ENCODE measurements around the gene GGA3.
"Not testable (repeated sequence)": the region's sequence is repeated elsewhere in the genome, so short reads cannot be mapped to it uniquely, and the experiment has no call there.

GGA3 gene

DNA sequence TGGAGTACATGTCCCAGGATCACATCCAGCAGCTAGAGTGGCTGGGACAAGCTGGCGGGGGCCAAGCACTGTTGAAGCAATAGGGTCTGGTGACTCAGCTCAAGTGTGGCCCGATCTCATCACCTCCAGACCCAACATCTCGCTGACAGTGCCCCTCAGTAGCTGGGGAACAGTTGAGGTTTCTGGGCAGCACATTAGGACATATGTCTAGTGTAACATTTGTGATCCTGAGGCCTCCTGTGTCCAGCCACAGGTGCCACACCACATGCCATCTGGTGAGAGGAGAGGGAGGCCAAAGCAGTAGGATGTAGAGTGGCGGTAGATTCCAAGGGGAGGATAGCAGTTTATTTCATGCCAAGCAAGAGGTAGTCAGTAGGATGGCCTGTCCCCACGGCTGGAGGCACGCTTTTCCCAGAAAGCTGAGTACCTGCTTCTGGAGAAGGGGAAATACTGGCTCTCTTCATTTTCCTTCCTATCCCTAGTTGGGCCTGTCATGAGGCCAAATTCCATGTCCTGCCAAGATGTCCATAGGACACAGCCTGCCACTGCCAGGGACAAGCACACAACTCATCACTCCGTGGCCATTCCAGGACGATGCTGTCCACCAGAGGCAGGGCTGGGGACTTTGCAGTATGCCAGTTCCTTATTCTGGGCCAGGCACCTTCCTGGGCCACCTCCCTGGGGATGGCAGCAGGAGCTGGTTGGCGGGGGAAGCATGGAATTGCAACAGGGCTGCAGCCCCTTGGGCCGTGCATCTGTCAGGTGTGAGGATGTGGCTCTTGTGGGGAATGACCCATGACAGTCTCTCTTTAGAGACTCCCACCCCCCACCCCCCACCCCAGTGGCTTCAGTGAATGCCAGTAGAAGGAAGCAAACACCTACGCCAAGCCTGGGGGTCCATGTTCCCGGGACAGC lies 24.0 kb downstream of the GGA3 start:
- DNase-seq = no peak
- peaks cover 74% of the 10 kb centered on the region for H3K36me3 Mint-ChIP-seq (ENCODE audit: insufficient read depth)
- no peak overlapping the region for H3K4me3 Mint-ChIP-seq
- H3K27me3 Mint-ChIP-seq = no peaks in the 10 kb centered on the region
- no peak for ATAC-seq (replicated peaks)
- no peaks in the 10 kb centered on the region for H3K9me3 Mint-ChIP-seq
- H3K27ac Mint-ChIP-seq = peak overlapping the region in 1 of 2 donors; percentile 62
- peaks cover 18 to 20% of the 10 kb centered on the region in 2 donors for H3K4me1 Mint-ChIP-seq (ENCODE audit: low read depth in 2 of 2)

DNA sequence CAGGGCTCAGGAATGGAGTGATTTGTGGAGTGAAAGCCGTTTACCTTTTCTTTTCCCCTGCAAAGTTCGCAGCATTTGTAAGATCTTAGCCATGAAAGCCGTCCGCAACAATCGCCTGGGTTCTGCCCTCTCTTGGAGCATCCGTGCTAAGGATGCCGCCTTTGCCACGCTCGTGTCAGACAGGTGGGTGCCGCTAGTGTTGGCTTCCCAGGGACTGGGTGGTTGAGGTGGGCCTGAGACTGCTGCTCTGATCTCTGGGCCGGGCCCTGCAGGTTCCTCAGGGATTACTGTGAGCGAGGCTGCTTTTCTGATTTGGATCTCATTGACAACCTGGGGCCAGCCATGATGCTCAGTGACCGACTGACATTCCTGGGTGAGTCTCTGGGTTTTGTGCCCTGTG lies 28.6 kb downstream of the GGA3 start:
- H3K36me3 Mint-ChIP-seq (ENCODE audit: insufficient read depth) = peaks cover 76% of the 10 kb centered on the region
- no peaks in the 10 kb centered on the region for H3K27me3 Mint-ChIP-seq
- DNase-seq (no peak), ATAC-seq (replicated peaks) (no peak)
- no peak overlapping the region for H3K27ac Mint-ChIP-seq
- no peaks in the 10 kb centered on the region for H3K4me1 Mint-ChIP-seq (ENCODE audit: low read depth in 2 of 2)
- H3K4me3 Mint-ChIP-seq = no peak overlapping the region
- H3K9me3 Mint-ChIP-seq = no peaks in the 10 kb centered on the region

DNA sequence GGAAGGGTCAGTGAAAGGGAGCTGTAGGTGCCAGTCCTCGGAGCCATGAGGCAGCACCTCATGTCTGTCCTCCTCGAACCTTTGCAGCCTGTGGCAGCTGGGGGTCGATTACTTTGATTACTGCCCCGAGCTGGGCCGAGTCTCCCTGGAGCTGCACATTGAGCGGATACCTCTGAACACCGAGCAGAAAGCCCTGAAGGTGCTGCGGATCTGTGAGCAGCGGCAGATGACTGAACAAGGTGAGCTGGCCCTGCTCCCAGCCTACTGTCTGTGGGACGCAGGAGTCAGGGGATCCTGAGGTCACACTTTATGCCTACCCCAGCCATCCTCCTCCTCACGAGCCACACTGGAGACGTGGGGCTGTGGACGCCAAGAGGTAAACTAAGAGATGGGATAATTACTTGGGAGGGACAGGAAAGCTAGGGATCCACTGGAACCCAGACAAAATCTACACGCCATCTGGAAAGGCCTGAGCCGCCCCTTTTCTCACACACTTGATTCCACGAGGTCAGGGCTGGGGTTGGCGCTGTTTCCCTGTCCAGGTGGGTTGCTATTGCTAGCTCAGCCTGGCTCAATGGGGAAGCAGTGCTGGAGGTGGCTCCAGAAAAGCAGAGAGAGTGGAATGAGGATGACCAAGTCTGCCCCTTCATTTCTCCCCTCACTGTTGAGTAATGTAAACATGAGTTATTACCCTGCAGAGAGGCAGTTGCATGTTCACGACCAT lies 29.5 kb downstream of the GGA3 start:
- no peak for ATAC-seq (replicated peaks)
- H3K36me3 Mint-ChIP-seq (ENCODE audit: insufficient read depth) = peaks cover 74% of the 10 kb centered on the region

DNA sequence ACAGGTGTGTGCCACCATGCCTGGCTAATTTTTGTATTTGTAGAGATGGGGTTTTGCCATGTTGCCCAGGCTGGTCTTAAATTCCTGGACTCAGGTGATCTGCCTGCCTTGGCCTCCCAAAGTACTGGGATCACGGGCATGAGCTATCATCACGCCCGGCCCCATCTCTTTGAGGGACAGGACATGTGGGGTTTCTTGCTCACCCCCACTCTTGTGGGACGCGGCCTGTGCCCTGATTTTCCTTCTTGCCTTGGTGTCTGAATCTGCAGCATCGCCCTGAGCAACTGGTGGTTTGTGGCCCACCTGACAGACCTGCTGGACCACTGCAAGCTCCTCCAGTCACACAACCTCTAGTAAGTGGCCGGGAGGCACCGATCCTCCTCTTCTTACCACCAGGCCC lies 30.3 kb downstream of the GGA3 start:
- Mint-ChIP-seq H3K9me3 (no peaks in the 10 kb centered on the region), H3K4me3 (no peak overlapping the region), H3K36me3 (ENCODE audit: insufficient read depth) (peaks cover 67% of the 10 kb centered on the region), H3K27me3 (no peaks in the 10 kb centered on the region), H3K4me1 (ENCODE audit: low read depth in 2 of 2) (no peaks in the 10 kb centered on the region), H3K27ac (no peak overlapping the region)
- ATAC-seq (replicated peaks) (no peak), DNase-seq (no peak)

More for the DNA sequence above, 29.5 kb downstream of the GGA3 start:
- DNase-seq = no peak
- H3K9me3 Mint-ChIP-seq = no peaks in the 10 kb centered on the region
- no peaks in the 10 kb centered on the region for H3K27me3 Mint-ChIP-seq
- H3K27ac Mint-ChIP-seq = no peak overlapping the region
- no peak overlapping the region for H3K4me3 Mint-ChIP-seq
- no peaks in the 10 kb centered on the region for H3K4me1 Mint-ChIP-seq (ENCODE audit: low read depth in 2 of 2)

DNA sequence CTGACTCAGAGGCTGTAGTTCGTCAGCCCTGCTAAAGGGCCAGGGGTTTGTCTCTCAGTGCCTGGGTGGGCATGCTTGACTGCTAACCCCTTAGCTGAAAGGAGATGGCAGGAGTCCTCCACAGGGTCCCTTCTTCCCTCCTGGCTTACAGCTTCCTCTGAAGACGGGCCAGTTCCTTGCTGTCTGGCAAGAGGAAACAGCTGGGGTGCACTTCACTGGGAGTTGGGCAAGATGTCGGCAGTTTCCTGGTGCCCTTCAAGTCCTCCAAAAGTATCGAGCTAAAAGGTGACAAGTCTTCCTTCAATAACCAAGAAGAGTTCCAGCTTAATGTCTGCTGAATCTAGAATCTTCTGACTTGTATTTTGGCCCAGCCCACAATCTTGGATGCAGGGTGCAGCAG lies 32.6 kb downstream of the GGA3 start:
- no peak overlapping the region for H3K4me3 Mint-ChIP-seq
- H3K9me3 Mint-ChIP-seq = no peaks in the 10 kb centered on the region
- peaks cover 45% of the 10 kb centered on the region for H3K36me3 Mint-ChIP-seq (ENCODE audit: insufficient read depth)
- DNase-seq (no peak), ATAC-seq (replicated peaks) (no peak)
- H3K27me3 Mint-ChIP-seq = no peaks in the 10 kb centered on the region
- peak overlapping the region in 1 of 2 donors; percentile 17 for H3K27ac Mint-ChIP-seq
- H3K4me1 Mint-ChIP-seq (ENCODE audit: low read depth in 2 of 2) = no peaks in the 10 kb centered on the region

DNA sequence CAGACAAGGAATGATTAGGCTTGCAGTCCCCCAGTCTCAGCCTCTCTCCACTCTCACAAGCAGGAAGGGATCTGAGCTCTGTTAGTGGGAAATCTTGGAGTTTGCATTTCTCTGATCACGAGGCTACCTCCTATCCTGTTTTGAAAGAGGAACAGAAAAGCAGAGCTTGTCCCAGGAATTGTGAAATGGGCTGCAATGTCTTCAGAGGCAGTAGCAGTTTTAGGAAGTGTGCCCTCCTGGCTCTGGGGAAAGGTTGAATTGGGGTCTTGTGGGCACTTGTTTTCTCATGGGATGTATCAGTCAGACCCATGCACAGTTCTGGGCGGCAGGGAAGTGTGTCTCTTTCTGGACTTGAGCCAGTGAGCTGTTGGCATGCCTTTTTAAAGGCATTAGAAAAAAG lies 33.1 kb downstream of the GGA3 start:
- Mint-ChIP-seq H3K9me3 (no peaks in the 10 kb centered on the region), H3K36me3 (ENCODE audit: insufficient read depth) (peaks cover 45% of the 10 kb centered on the region), H3K4me1 (ENCODE audit: low read depth in 2 of 2) (no peaks in the 10 kb centered on the region), H3K27ac (no peak overlapping the region), H3K4me3 (no peak overlapping the region), H3K27me3 (no peaks in the 10 kb centered on the region)
- DNase-seq (no peak), ATAC-seq (replicated peaks) (no peak)

DNA sequence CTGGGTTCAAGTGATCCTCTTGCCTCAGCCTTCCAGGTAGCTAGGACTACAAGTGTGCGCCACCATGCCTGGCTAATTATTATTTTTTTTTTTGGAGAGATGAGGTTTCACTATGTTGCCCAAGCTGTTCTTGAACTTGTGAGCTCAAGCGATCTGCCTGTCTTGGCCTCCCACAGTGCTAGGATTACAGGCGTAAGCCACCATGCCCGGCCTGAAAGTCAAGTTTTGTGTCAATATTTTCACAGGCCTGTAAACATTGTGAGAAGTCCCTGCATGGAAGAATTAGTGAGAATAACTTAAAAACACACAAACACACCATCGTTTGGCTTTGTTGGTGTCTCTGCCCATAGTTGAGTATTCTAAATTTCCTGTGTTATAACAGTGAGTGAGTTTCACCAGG lies 33.7 kb downstream of the GGA3 start:
- Mint-ChIP-seq H3K4me3 (no peak overlapping the region), H3K9me3 (no peaks in the 10 kb centered on the region), H3K4me1 (ENCODE audit: low read depth in 2 of 2) (no peaks in the 10 kb centered on the region), H3K27me3 (no peaks in the 10 kb centered on the region), H3K27ac (no peak overlapping the region), H3K36me3 (ENCODE audit: insufficient read depth) (peaks cover 45% of the 10 kb centered on the region)
- no peak for ATAC-seq (replicated peaks)
- no peak for DNase-seq

DNA sequence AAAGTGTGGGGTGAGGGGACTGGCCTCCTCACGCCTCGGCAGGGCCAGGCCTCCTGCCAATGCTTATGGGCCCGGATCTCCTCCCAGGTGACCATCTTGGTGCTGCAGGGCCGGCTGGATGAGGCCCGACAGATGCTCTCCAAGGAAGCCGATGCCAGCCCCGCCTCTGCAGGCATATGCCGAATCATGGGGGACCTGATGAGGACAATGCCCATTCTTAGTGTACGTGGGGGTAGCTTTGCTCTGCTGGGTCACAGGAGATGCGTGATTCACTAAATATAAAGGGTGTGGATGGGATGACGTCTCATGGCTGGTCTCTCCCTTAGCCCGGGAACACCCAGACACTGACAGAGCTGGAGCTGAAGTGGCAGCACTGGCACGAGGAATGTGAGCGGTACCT lies 36.4 kb downstream of the GGA3 start:
- Mint-ChIP-seq H3K27ac (peak overlapping the region; percentile 20 to 52), H3K27me3 (no peaks in the 10 kb centered on the region), H3K9me3 (no peaks in the 10 kb centered on the region), H3K4me1 (ENCODE audit: low read depth in 2 of 2) (peaks cover 2 to 4% of the 10 kb centered on the region in 2 donors), H3K36me3 (ENCODE audit: insufficient read depth) (peaks cover 41% of the 10 kb centered on the region), H3K4me3 (no peak overlapping the region)
- ATAC-seq (replicated peaks) (no peak), DNase-seq (no peak)

DNA sequence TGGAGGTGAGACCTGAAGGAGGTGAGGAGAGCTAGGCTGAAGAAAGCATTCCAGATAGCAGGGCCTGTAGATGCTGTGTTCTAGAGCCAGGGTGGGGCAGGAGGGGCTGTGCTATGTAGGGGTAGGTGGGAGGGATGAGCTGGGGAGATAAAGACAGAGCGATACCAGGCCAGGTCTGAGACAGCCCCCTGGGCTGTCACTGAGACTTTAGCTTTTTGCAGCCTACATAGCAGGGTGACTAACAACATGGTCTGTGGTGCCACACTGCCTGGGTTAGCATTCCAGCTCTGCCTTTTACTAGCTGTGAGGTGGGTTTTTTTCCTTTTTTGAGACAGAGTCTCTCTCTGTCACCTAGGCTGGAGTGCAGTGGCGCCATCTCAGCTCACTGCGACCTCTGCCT lies 41.6 kb downstream of the GGA3 start:
- ATAC-seq (replicated peaks) (no peak), DNase-seq (no peak)
- Mint-ChIP-seq H3K36me3 (ENCODE audit: insufficient read depth) (peaks cover 64% of the 10 kb centered on the region), H3K9me3 (no peaks in the 10 kb centered on the region), H3K4me3 (no peak overlapping the region), H3K27ac (no peak overlapping the region), H3K27me3 (no peaks in the 10 kb centered on the region), H3K4me1 (ENCODE audit: low read depth in 2 of 2) (peaks cover 4% of the 10 kb centered on the region in 2 donors)

DNA sequence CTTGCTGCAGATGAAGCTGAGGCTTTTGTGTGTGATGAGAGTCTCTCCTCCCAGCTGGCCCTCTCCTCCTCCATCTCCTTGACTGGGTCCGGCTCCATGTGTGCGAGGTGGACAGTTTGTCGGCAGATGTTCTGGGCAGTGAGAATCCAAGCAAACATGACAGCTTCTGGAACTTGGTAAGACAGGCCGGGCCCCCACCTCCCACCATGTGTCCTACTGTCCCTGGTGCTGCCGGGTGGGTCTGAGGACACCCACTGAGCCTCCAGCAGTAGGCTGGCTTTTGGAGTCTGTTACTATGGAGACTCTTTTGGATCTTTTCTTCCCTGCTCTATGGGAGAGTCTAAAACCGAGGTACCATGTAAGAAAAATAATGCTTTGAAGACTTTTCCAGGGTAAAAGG lies 43.3 kb downstream of the GGA3 start:
- Mint-ChIP-seq H3K36me3 (ENCODE audit: insufficient read depth) (peaks cover 80% of the 10 kb centered on the region), H3K27me3 (no peaks in the 10 kb centered on the region), H3K27ac (no peak overlapping the region), H3K4me3 (no peak overlapping the region), H3K4me1 (ENCODE audit: low read depth in 2 of 2) (peaks cover 4% of the 10 kb centered on the region in 2 donors), H3K9me3 (no peaks in the 10 kb centered on the region)
- DNase-seq (no peak), ATAC-seq (replicated peaks) (no peak)

DNA sequence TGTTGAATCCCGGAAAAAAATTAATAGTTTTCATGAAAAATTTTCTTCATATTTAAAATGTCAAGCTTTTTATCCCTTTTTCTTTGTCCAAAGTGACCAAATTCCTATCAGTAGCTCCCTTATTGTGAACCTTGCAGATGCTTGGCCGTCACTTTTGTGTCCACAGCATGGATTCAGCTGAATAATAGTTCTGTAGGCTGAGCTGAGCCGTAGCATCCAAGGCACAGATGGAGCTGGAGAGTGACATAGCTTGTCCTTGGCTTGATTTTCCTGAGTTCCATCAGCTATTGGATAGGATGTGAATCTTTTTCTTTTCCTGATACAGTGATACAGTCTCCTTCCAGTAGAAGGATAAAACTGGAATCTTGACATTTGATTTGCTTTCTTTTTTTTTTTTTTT lies 52.3 kb downstream of the GGA3 start:
- DNase-seq = no peak
- H3K27me3 Mint-ChIP-seq = no peaks in the 10 kb centered on the region
- H3K4me3 Mint-ChIP-seq = no peak overlapping the region
- peaks cover 81% of the 10 kb centered on the region for H3K36me3 Mint-ChIP-seq (ENCODE audit: insufficient read depth)
- no peak overlapping the region for H3K27ac Mint-ChIP-seq
- peaks cover 12 to 17% of the 10 kb centered on the region in 2 donors for H3K4me1 Mint-ChIP-seq (ENCODE audit: low read depth in 2 of 2)
- no peaks in the 10 kb centered on the region for H3K9me3 Mint-ChIP-seq
- ATAC-seq (replicated peaks) = no peak

DNA sequence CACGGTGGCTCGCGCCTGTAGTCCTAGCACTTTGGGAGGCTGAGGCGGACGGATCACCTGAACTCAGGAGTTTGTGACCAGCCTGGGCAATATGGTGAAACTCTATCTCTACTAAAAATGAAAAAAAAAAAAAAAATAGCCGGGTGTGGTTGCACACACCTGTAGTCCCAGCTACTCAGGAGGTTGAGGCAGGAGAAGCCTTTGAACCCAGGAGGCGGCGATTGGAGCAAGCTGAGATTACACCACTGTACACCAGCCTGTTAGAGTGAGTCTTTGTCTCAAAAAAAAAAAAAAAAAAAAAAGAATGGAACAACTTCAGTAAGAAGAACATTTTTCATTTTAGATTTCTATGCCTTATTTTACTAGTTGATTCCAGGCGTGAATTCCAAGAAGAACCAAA lies 53.2 kb downstream of the GGA3 start:
- Mint-ChIP-seq H3K27ac (no peak overlapping the region), H3K36me3 (ENCODE audit: insufficient read depth) (peaks cover 72% of the 10 kb centered on the region), H3K4me3 (peak overlapping the region in 1 of 2 donors; percentile 95), H3K9me3 (no peaks in the 10 kb centered on the region), H3K4me1 (ENCODE audit: low read depth in 2 of 2) (peaks cover 12 to 17% of the 10 kb centered on the region in 2 donors), H3K27me3 (no peaks in the 10 kb centered on the region)
- ATAC-seq (replicated peaks) = no peak
- DNase-seq = no peak

DNA sequence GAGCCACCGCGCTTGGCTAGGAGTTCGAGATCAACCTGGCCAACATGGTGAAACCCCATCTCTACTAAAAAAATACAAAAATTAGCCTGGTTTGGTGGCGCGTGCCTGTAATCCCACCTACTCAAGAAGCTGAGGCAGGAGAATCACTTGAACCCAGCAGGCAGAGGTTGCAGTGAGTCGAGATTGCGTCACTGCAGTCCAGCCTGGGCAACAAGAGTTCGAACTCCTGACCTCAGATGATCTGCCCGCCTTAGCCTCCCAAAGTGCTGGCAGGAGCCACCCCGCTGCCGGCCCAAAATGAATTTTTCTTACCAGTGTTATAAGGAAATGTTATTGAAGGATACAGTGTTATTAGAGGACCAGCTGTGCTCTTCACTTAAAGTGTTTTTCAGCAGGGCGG lies 53.6 kb downstream of the GGA3 start:
- Mint-ChIP-seq H3K36me3 (ENCODE audit: insufficient read depth) (peaks cover 68% of the 10 kb centered on the region), H3K4me1 (ENCODE audit: low read depth in 2 of 2) (peaks cover 12 to 17% of the 10 kb centered on the region in 2 donors), H3K27ac (no peak overlapping the region), H3K4me3 (peak overlapping the region in 1 of 2 donors; percentile 95), H3K27me3 (no peaks in the 10 kb centered on the region), H3K9me3 (no peaks in the 10 kb centered on the region)
- ATAC-seq (replicated peaks) (no peak), DNase-seq (no peak)

DNA sequence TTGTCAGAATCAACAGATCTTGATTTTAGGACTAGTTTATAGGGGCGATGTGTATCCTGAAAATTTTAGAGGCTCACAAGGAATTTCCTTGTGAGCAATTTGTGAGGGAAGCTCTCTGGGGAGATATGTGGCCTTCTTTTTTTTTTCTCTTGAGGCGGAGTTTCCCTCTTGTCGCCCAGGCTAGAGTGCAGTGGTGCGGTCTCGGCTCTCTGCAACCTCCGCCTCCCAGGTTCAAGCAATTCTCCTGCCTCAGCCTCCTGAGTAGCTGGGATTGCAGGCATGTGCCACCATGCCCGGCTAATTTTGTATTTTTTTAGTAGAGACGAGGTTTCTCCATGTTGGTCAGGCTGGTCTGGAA lies 54.4 kb downstream of the GGA3 start:
- H3K9me3 Mint-ChIP-seq; DNase-seq; ATAC-seq (replicated peaks); H3K27me3 Mint-ChIP-seq: not testable (repeated sequence)
- Mint-ChIP-seq H3K36me3 (ENCODE audit: insufficient read depth) (peaks cover 60% of the 10 kb centered on the region), H3K27ac (peak overlapping the region in 1 of 2 donors; percentile 99), H3K4me1 (ENCODE audit: low read depth in 2 of 2) (peaks cover 12 to 17% of the 10 kb centered on the region in 2 donors), H3K4me3 (peak overlapping the region; percentile 94 to 95)

Data from effector memory CD8-positive, alpha-beta T cell (primary cell).